NT2/D1 (cell line): ENCODE data around the gene REEP3.

Experiments
- YY1 ChIP-seq: IDR thresholded peaks from 2 replicates; pipeline ENCODE4 v1.6.1; 2011; ENCODE audit not compliant: insufficient read length, insufficient read depth
- ZNF274 ChIP-seq: IDR thresholded peaks from 2 replicates; pipeline ENCODE4 v1.6.1; 2011; ENCODE audit warnings: mild to moderate bottlenecking, low read depth, low read length

DNA sequence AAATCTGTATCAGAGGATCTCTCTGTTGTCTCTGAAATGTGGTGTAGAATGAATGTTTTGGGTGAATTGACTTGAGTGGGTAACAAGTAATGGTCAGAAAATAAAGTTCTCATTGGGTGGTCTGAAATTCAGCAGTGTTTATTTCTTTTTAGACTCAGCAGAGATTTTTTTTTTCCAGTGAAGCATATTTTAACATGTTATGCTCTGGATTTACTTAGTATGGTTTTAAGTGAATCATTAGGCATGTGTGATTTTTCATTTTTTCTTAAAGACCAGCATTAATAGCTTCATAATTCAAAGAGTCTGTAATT lies 63.5 kb downstream of the REEP3 start:
- TF ChIP-seq ZNF274 (no peak), YY1 (no peak)
